DMS53 treated with DMSO at 0.1 percent for 48 hours (cell line): ENCODE results near the gene SREBF1.

Source experiments
- DNase-seq: peaks from one replicate; lab custom pipeline; 2025; ENCODE audit not compliant: unreplicated experiment; lab: John Stamatoyannopoulos, UW

Gene SREBF1

GRCh38 chr17:17859909-17860765, 23.4 kb upstream of the SREBF1 start:
- peak; percentile 16 for DNase-seq

- no peak for DNase-seq
Observed at GRCh38 chr17:17857496-17857895, 20.7 kb upstream of the SREBF1 start.

- no peak for DNase-seq
Observed at GRCh38 chr17:17856386-17856785, 19.6 kb upstream of the SREBF1 start.

- DNase-seq, result no peak
Observed at GRCh38 chr17:17855976-17856375, 19.2 kb upstream of the SREBF1 start.

- DNase-seq, result no peak
Observed at GRCh38 chr17:17853811-17854447, 17.1 kb upstream of the SREBF1 start.

- DNase-seq, result no peak
Observed at GRCh38 chr17:17852930-17853329, 16.1 kb upstream of the SREBF1 start.

- no peak for DNase-seq
Observed at GRCh38 chr17:17851103-17852002, 14.6 kb upstream of the SREBF1 start.

GRCh38 chr17:17849845-17850373, 13.1 kb upstream of the SREBF1 start:
- DNase-seq, result no peak

GRCh38 chr17:17849147-17849820, 12.5 kb upstream of the SREBF1 start:
- no peak for DNase-seq

- no peak for DNase-seq
Observed at GRCh38 chr17:17848311-17849082, 11.7 kb upstream of the SREBF1 start.

- no peak for DNase-seq
Observed at GRCh38 chr17:17847726-17848125, 10.9 kb upstream of the SREBF1 start.

GRCh38 chr17:17847118-17847689, 10.4 kb upstream of the SREBF1 start:
- DNase-seq, result no peak

GRCh38 chr17:17846645-17847044, 9.9 kb upstream of the SREBF1 start:
- DNase-seq, result no peak

GRCh38 chr17:17846003-17846402, 9.2 kb upstream of the SREBF1 start:
- DNase-seq, result no peak

GRCh38 chr17:17845046-17845775, 8.4 kb upstream of the SREBF1 start:
- DNase-seq, result no peak

GRCh38 chr17:17844500-17844899, 7.7 kb upstream of the SREBF1 start:
- DNase-seq, result no peak

- no peak for DNase-seq
Observed at GRCh38 chr17:17844079-17844478, 7.3 kb upstream of the SREBF1 start.

- DNase-seq, result no peak
Observed at GRCh38 chr17:17843096-17843495, 6.3 kb upstream of the SREBF1 start.
